Occipital lobe (tissue), 2 donors: ENCODE results near the gene CACNB1. TPM values are rescaled to one million over a fixed set of nuclear protein-coding genes. Genes with fewer than 3 reads are reported as not detected.

Experiments used
- DNase-seq: peaks from one replicate; lab custom pipeline; 2025; lab: John Stamatoyannopoulos, UW
- total RNA-seq: library from RNA; depleted of rRNA; stranded (reverse); fragments of >200 nt; gene quantifications from one replicate; pipeline ENCODE4 v1.2.3, GENCODE V29; 2014

The CACNB1 gene
- 20.6 TPM for total RNA-seq

DNA sequence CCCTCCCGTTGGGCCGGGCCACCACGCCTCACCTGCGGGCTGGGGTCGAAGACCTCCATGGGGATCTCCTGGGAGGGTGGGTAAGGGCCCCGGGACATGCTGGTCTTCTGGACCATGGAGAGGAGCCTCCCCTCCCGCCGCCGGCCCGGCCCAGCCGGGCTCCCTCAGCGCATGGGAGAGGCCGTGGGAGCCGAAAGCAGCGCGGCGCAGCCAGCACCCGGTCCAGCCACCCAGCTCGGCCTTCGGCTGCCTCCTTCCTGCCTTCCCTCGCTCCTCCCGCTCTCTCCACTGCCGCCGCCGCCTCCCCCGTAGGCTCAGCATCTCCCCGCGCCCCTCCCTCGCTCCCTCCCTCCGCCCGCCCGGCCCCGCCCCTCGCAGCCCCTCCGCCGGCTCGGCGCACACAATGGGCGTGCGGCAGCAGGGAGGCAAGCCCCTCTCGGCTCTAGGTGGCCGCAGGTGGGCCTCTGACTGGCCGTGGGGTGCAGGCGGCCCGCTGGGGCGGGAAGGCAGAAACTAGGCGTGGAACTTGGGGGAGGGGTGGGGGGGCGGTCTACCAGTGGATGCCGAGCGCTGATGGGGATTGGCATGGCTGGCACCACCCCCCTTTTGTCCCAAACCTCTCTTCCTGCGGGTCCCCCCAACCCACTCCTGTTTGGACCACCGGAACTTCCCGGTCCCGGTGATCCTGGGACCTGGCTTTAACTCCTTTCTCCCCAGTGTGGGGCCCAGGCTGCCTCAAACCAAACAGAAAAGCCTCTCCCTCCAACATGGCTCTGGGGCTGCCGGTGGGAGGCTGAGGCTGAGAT lies at the start of gene CACNB1:
Gene CACNB1, minus strand, starts transcription at position 290 of the 806 bp plus-strand sequence. Its CDS starts 174 bp downstream, at position 116.
- peak; percentile 59 for DNase-seq

DNA sequence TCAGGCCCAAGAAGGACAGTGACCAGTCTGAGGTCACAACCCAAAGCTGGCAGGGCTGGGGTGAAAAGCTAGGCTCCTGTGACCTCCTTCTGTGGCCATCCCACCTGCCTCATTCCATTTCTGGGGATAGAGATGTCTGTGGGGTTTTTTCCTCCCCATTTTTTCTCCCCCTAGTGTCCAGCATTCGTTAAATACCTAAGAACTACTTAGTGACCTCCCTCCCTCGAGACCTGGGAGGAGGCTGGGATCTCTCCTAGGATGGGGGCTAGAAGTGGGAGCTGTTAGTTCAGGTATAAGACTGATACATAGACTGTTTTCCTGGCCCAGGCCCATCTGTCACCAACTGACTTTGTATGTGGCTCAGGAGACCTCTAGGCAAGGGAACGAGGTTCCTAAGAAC lies 48.8 kb upstream of the CACNB1 start:
- no peak for DNase-seq

DNA sequence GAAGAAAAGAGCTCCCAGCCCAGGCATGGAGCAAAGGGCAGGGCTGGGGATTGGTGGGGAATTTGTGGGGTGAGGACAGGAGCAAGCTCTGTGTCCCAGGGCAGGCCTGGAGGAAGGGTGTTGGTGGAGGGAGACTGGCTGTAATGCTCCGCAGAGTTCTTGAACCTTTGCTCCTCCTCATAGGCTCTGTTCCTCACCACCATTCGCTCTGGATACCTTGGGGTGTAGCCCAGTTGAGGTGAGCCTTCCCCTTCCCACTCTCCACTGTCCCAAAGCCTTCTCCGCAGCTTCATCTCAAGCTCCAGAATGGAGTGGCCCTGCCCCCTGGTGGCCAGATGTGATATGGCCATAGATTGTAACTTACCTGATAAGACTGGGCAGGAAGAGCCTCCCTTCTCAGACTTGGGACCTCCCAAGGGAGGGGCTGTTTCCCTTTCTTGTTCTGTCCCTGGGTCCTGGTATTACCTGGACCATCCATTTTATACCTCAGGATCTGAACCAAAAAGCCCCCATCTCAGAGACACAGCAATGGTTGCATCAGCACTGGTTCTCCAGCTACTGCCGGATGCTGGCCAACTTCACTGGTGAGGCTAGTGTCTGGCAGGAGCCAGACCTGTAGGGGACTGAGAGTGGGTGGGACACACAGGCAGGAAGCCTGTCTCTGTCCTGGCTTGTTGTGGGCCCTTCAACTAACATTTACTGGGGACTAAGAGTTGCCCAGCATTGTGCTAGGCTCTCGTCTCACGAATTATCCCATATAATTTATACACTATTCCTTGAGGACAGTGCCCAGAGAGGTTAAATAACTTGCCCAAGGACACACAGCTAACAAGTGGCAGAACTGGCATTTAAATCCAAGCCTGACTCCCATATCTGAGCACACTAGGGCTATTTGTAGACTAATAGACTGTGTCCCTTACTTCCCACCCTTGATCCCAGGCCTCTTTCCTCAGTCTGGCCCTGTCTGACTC lies 47.4 kb upstream of the CACNB1 start:
- peak; percentile 70 for DNase-seq

DNA sequence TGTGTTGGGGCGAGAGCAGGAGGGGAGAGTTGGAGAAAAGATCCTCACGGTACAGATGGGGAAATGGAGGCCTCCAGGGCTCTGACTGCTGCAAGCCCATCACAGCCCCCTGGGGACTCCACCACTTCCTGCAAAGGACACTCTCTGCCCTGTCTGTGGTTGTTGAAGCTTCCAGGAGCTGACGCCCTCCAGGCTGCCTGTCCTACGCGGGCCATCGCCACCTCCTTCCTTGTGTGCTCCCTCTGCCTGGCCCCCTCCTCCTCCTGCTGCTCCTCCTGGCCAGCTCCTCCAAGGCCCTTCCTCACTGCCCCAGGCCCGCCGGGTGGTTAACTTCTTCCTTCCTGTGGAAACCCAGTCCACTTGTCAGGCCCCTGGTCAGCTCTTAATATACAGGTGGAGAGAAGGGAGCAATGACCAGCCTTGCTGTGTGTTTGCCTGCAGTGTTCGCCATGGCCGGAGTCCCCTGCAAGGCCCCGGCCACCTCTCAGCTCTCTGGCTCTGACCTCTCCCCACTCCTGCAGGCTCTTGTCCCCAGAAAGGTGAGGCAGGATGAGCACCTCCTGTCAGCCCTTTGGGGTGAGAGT lies 46.6 kb upstream of the CACNB1 start:
- no peak for DNase-seq

DNA sequence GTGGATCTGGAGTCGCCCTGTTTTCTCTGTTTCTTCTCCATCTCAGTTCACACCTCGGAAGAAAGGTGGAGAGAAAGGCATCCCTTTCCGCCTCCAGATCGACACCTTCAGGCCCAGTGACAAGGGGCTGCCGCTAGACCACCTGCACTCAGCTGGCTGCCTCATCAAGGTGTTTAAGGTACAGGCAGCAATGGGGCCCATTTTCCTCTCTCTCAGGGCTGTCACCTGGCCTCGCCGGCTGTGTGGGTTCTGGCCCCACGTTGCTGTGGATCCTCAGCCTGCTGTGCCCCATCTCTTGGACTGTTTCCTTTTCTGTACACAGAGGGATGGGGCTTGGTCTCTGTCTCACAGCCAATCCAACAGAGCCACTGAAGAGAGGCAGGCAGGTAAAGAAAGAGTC lies 45.7 kb upstream of the CACNB1 start:
- DNase-seq: no peak

DNA sequence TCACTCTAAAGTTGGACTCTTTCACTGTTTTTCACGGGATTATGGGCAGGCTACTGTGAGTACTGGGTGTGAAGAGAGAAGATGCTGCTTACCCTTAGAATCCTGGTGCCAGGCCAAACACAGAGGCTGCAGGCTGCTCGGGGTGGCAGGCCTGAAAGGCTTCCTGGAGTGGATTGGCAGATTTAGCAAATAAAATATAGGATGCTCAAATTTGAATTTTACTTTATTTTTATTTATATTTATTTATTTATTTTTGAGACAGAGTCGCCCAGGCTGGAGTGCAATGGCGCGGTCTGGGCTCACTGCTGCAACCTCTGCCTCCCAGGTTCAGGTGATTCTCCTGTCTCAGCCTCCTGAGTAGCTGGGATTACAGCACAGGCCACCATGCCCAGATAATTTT lies 43.2 kb upstream of the CACNB1 start:
- DNase-seq: no peak

DNA sequence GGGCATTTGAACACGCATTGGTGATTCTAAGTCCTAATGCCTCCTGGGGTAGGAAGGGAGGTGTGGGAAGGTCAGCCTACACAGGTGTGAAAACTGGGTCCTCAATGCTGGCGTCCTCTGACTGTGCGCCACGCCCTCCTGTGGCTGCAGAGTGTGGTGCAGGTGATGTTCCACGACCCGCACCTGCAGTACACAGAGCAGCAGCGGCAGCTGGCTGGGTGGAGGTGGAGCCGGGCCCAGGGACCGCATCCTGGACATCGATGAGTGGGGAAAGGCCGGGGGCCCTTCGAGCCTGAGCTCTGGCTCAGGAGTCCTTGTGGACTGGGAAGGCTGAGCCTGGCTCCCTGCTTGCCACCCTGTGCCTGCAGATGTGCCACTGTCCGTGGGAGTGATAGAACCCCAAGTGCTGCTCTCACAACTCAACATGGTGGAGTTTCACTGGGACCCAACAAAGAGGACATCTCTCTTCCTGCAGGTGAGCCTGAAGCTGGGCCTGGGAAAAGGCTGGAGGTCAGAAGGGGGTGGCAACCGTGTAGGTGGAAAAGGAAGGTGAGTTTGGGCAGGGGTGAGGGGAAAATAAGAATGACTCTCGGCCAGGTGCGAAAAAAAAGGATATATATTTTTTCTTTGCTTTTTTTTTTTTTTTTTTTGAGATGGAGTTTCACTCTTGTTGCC lies 42.3 kb upstream of the CACNB1 start:
- no peak for DNase-seq

DNA sequence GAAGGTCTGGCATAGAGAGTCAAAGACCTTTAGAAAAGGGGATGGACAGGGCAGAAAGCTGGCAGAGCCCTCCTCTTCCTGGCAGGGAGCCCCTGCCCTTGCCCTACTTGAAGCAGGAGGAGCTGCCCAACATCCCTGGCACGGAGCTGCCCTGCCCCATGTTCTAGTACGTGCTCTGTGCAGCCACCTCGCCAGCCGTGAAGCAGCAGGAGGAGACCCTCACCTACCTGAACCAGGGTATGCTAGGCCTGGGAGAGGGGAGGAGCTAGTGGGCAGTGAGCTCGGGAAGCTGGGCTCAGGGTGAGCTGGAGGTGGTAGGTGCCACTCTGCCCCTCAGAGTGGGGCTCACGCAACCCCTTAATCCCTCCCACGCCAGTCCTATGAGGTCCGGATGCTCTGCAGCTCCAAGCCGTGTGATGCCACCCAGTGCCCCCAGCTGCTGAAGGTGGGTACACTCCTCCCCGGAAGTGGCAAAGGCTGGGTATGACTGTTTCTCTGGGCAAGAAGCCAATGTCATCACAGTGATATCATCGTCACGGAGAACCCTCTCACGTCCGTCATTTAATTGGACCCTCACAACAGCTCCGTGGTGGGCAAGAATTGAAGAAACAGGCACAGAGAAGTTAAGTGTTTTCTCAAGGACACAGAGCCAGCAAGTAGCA lies 41.0 kb upstream of the CACNB1 start:
- DNase-seq: no peak

DNA sequence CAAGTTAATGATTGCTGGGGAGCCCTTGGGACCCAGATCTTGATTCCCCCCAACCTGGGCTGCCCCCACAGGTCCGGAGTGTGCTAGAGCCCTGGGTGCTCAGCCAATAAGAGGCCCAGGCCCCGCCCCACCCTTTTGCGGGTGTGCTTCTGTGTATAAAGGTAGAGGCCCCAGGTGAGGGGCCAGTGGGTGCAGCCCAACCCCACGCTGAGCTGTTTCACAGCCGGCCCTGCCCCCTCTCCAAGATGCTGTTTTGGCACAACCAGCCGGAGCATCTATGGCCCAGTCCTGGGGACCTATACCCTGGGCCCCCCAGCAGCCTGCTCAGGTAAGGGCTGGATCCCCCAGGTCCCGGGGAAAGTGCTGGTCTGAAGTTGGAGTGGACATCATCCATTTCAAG lies 40.1 kb upstream of the CACNB1 start:
- DNase-seq: no peak

DNA sequence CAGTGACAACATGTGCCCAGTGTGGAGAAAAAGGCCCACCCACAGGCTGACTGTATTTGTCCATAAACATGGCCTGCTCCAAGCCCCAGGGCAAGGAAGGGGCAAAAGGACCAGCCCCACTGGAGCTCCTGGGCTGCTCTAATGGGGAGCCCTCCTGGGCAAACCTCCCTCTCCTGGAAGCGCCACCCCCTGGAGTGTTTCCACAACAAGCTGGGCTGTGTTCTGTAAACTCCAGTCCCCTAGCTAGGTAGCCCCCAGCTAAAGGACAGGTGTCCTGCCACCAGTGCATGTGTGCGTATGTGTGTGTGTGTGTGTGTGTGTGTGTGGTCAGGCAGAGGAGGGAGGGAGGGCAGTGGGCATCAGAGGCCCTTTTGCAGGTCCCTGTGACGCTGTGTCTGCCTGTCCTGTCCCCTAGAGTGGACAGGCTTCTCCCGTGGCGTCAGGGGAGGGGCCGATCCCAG lies 39.5 kb upstream of the CACNB1 start:
- no peak for DNase-seq

DNA sequence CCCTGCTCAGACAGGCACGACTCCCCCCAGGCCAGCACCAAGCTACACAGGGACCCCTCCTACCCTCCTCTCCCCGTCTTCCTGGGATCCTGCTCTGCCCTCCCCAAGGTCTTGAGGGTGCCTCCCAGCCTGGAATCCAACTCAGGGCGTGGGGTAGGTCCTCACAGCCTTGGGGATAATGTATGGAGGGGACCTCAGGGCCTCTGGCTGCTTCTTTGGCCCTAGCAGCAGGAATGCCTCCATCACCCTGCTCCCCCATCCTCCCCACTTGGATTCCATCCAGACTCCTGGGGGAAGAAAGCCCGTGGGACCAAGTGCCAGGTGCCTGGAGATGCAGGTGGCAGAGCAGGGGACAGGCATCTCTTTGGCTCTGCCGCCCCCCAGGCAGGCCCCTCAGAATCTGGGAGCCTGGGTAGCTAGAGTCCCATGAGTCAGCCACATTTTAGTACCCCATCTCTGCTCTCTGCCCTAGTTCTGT lies 39.0 kb upstream of the CACNB1 start:
- no peak for DNase-seq

DNA sequence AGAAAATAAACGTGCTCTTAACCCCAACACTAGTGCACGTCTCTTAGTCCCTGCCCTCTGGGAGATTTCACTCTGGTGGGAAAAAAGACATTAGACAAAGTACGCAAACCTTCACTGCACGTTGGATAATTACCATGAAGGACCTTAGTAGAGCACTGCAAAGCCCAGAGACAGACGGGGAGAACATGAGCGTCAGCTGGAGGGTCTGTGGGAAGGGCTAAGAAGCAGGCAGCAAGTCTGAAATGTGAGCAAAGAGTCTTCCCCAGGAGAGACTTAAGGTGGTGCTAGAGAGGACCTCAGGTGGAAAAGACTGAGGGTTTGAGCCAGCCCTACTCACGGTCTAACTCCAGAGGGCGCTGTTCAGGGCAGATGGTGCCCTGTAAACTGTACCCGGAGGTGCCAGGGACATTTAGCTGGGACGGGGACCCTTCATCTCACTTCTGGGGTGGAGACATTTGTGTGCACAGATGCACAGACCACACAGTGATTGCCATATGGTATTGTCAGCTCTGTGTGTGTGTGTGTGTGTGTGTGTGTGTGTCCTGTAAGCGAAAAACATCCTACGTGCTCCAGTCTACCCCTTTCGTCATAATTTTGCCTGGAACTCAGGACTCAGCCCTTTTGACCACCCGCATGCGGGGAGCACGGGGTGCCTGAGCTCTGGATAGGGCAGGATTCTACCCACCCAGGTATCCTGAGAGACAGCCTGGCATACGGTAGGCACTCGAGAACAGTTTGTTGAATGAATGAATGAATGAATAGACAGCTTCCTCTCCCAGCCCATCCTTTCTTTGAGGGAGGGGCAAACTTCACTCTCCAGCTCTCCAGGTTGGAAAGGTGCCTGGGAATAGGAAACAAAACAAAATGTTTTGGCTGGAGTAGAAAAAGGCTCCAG lies 38.3 kb upstream of the CACNB1 start:
- DNase-seq: no peak

DNA sequence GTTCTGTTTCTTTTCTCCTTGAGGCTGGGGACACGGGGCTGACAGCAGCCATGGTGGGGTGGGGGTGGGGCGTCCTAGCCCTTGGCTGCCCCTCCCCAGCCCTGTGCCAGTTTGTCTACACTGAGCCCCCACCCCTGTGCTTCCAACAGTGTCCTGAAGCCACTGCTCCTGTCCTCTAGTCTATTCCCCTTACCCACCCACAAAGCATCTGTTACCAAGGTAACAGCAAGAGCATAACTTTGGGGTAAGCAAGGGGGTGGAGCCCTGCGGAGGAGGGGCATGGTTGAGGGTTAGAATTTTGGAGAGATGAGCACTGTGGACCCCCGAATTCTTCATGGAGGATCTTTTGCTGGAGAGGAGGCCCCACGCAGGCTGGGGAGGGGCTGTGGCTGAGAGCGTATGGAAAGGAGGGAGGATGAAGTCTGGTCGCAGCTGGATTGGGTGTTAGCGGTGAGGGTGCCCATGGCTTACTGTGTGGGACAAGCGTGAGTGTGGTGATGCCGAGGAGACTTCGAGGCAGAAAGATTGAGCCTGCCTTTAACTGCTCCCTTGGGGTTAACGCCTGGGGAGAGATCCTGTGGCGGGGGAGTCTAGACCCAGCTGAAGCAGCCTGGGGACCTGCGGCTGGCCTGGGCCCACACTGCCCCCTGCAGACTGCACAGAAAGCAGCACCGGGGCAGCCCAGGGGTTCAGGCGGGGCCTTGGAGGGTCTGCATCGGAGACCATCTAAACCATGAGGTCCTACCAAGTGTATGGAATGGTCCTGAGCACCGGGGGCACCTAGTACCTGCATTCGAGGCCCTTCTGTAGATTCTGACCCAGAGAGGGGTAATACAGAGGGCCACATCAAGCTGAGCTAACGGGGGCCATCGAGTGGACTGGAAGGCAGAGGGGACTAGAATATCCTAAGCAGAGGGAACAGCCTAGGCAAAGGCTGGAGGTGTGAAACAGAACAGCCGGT lies 34.4 kb upstream of the CACNB1 start:
- no peak for DNase-seq

DNA sequence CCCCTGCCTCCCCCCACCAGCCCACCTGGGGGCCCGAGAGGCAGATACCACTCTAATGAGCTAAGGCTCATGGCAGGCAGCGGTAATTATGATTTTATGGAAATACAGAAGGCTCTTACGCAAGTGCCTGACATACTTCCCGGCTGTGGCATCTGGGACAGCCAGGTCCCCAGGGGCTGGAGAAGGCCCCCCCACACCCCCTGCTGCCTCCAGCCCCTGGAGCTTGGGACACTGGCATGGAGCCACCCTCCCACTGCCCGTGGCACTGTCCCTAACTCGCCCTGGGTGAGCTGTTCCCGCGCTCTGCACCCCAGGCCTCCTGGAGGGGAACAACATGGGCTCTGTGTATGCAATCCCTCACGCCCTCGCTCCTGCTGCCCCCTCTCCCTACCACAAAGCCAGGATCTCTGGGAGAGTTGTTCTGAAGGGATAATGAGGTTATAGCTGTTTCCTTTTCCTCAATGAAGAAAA lies 33.7 kb upstream of the CACNB1 start:
- DNase-seq: no peak

DNA sequence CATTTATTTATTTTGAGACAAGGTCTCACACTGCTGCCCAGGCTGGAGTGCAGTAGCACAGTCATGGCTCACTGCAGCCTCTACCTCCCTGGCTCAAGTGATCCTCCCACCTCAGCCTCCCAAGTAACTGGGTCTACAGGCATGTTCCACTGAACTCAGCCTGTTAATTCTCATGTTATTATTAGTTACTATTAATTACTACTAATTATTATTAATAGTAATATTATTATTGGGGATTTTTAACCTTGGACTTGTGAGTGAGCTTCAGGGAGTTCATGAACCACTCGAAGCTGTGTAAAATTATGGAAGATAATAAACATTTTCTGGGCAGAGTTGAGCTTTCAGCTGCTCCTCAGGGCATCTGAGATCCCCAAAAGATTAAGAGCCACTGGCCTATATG lies 32.9 kb upstream of the CACNB1 start:
- DNase-seq: no peak

DNA sequence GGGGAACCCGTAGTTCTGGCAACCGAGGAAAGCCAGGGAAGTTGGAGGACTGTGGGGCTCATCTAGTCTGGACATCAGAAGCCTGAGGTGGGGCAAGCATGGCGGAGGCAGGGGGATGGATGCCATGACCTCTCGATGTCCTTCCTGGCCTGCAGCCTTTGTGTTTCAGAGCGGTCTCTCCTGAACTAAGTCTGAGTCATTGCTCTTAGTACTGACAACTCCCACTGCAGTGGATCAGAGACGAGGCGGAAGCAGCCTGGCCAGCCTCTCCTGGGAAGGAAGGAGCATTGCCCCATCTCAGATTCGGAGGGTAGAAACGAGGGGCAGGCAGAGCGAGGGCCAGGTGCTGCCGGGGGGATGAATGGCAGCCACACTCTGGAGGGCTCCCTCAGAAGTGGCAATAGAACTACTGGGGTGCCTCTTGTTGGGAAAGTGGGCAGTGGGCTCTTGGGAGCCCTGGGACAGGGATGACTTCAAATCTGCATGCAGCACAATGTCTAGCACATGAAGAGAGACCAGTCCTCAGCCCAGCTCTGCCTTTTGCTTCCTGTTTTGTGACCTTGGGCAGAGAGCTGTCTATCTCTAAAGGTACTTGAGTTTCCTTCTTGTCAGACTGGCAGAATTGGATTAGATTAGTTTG lies 31.9 kb upstream of the CACNB1 start:
- DNase-seq: no peak

DNA sequence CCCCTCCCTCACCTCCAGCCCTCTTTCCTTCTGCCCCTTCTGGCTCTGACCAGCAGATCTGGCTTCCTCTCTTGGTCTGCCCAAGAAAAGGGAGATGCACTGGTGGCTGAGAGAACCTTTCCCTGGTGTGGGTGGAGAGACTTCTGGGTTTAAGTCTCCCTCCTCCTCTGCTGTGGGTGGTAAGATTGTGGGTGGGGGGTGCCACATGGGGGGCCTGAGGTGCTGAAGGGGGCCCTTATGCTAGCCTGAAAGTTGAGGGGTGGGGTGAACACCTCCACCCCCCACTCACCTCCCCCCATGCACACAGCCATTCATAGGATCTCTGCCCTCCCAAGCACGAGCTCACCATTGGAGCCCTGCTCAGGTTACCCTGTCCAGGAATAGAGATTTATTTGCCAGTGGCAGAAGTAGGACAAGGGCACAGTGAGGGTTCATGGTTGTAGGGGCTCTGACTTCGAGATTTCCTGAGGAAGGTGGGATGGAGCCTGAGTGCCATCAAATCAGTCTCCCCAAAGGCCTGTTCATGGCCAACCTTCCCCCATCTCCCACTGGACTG lies 30.0 kb upstream of the CACNB1 start:
- no peak for DNase-seq
